Fibroblast of lung (primary cell): ENCODE results near the gene PKP3. TPM values are rescaled to one million over a fixed set of nuclear protein-coding genes. Genes with fewer than 3 reads are reported as not detected.

Source experiments
- DNase-seq, 2 donors: peaks; one replicate each; pipeline versions ENCODE4 v3.0.0 to v3.0.0-alpha.2; 2010; ENCODE audit warnings: low read depth in 2 of 2
- H2AFZ ChIP-seq: 2 replicates; pipeline ENCODE4 v1.5.1; 2012; ENCODE audit warnings: low read length, control low read depth, inconsistent platforms
- H3K27ac ChIP-seq: 2 replicates; pipeline ENCODE4 v1.5.1; 2011; ENCODE audit warnings: low read length, control low read depth; ENCODE audit not compliant: insufficient read depth
- H3K27me3 ChIP-seq: 2 replicates; pipeline ENCODE4 v1.5.1; 2011; ENCODE audit warnings: mild to moderate bottlenecking, low read length; ENCODE audit not compliant: control insufficient read depth, insufficient read depth
- H3K36me3 ChIP-seq: 2 replicates; pipeline ENCODE4 v1.5.1; 2011; ENCODE audit warnings: low read length; ENCODE audit not compliant: control insufficient read depth, insufficient read depth
- H3K4me1 ChIP-seq: 2 replicates; pipeline ENCODE4 v1.5.1; 2011; ENCODE audit warnings: low read length; ENCODE audit not compliant: control insufficient read depth, insufficient read depth; ENCODE audit errors: extremely low read depth
- H3K4me2 ChIP-seq: 2 replicates; pipeline ENCODE4 v1.5.1; 2011; ENCODE audit warnings: low read length, control low read depth; ENCODE audit not compliant: insufficient read depth; ENCODE audit errors: extremely low read depth
- H3K4me3 ChIP-seq, 4 experiments: fragments of 200-600 bp in 1 of 4; sonication (generic) in 1 of 4; replicated peaks in 1 of 4; 2 replicates each; pipeline ENCODE4 v1.5.1; 2011 to 2016; ENCODE audit warnings: low read length in 4 of 4, low read depth in 3 of 4, mild to moderate bottlenecking in 3 of 4, control low read depth in 2 of 4, inconsistent platforms in 1 of 4, mixed read lengths in 1 of 4; ENCODE audit not compliant: insufficient read depth in 1 of 4; ENCODE audit errors: control extremely low read depth in 1 of 4
- H3K79me2 ChIP-seq: 2 replicates; pipeline ENCODE4 v1.5.1; 2012; ENCODE audit warnings: mild to moderate bottlenecking, low read length, inconsistent platforms; ENCODE audit not compliant: control insufficient read depth, insufficient read depth
- H3K9ac ChIP-seq: 2 replicates; pipeline ENCODE4 v1.5.1; 2011; ENCODE audit warnings: mild to moderate bottlenecking, low read length, control low read depth; ENCODE audit not compliant: insufficient read depth
- H3K9me3 ChIP-seq: 2 replicates; pipeline ENCODE4 v1.5.1; 2012; ENCODE audit warnings: low read depth, low read length; ENCODE audit not compliant: control insufficient read depth, insufficient read depth
- H4K20me1 ChIP-seq: 2 replicates; pipeline ENCODE4 v1.5.1; 2011; ENCODE audit warnings: low read length; ENCODE audit not compliant: control insufficient read depth, insufficient read depth; ENCODE audit errors: extremely low read depth
- EZH2 ChIP-seq: IDR thresholded peaks from 2 replicates; pipeline ENCODE4 v1.5.1; 2012; ENCODE audit warnings: low read length, control low read depth, mild to moderate bottlenecking; ENCODE audit errors: missing control alignments
- polyA plus RNA-seq, 2 donors: library from polyadenylated mRNA; depleted of rRNA in 1 of 2; stranded (reverse) in 1 of 2; unstranded in 1 of 2; fragments of >200 nt; gene quantifications; 2 replicates each; pipeline ENCODE4 v1.2.1, GENCODE V29; 2011 to 2012; ENCODE audit warnings: missing spikeins in 1 of 2
- total RNA-seq: library from RNA; depleted of rRNA; stranded (reverse); fragments of >200 nt; gene quantifications from 2 replicates; pipeline ENCODE4 v1.2.1, GENCODE V29; 2014
- TF ChIP-seq, protein P1 (sequence below), 2 donors: IDR thresholded peaks in 1 of 2; conservative IDR thresholded peaks in 1 of 2; 1 replicate in 1 of 2; 2 replicates in 1 of 2; pipeline ENCODE4 v1.5.1; 2011 to 2012; ENCODE audit warnings: low read length in 2 of 2, control low read depth in 1 of 2, inconsistent platforms in 1 of 2, low read depth in 1 of 2, mild to moderate bottlenecking in 1 of 2

Gene PKP3
- total and polyA plus RNA-seq, 2 donors (not counting 1 experiment from before 2014, with no cell fraction given), result 0.17 to 0.83 TPM

DNA sequence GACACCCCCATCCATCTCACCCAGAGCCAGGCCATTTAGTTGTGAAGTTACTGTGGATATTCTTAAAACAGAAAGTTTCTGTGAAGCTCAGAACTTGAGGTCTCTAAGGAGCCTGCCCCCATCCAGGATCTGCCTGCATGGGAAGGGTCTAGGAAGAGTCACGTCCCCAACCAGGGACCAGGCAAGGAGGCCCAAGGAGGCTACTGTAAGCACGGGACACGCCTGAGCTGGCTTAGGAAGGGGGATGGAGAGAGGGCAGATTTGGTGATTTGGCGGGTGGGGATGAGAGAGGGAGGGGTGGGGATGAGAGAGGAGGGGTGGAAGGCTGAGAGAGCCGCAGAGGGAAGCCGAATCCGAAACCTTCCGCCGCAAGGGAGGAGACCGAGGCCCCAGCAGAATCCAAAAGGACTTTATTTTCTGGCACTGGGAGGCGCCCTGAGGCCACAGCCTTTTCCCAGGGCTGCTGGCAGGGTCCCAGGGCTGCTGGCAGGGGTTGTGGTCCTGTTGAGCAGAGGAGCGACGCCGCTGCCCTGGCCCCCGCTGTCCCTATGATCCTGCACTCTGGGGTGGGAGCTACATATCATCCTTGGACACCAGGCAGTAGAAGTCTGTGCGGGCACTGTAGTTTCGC lies 11.4 kb downstream of the PKP3 start:
- no peaks in the 10 kb centered on the region for H3K79me2 ChIP-seq
- no peaks in the 10 kb centered on the region for H3K9me3 ChIP-seq
- no peaks in the 10 kb centered on the region for H4K20me1 ChIP-seq
- H3K4me2 ChIP-seq, result no peak overlapping the region
- H3K27ac ChIP-seq, result no peak overlapping the region
- H3K27me3 ChIP-seq, result no peaks in the 10 kb centered on the region
- no peak overlapping the region for H3K9ac ChIP-seq
- no peaks in the 10 kb centered on the region for H3K4me1 ChIP-seq
- TF ChIP-seq, protein P1, sequence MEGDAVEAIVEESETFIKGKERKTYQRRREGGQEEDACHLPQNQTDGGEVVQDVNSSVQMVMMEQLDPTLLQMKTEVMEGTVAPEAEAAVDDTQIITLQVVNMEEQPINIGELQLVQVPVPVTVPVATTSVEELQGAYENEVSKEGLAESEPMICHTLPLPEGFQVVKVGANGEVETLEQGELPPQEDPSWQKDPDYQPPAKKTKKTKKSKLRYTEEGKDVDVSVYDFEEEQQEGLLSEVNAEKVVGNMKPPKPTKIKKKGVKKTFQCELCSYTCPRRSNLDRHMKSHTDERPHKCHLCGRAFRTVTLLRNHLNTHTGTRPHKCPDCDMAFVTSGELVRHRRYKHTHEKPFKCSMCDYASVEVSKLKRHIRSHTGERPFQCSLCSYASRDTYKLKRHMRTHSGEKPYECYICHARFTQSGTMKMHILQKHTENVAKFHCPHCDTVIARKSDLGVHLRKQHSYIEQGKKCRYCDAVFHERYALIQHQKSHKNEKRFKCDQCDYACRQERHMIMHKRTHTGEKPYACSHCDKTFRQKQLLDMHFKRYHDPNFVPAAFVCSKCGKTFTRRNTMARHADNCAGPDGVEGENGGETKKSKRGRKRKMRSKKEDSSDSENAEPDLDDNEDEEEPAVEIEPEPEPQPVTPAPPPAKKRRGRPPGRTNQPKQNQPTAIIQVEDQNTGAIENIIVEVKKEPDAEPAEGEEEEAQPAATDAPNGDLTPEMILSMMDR (conservative IDR thresholded peaks at IDR 0.05 in 1 of 2, IDR thresholded peaks at IDR 0.05 in 1 of 2; ENCODE audit: low read depth in 1 of 2, low read length in 2 of 2), result peak in 1 of 2 donors; percentile 3
- no peak for TF ChIP-seq EZH2
- H2AFZ ChIP-seq, result no peak overlapping the region
- H3K36me3 ChIP-seq, result no peaks in the 10 kb centered on the region
- peak overlapping the region in 1 of 4 experiments; percentile 67 for H3K4me3 ChIP-seq
- DNase-seq, result peak in 1 of 2 donors; percentile 29

DNA sequence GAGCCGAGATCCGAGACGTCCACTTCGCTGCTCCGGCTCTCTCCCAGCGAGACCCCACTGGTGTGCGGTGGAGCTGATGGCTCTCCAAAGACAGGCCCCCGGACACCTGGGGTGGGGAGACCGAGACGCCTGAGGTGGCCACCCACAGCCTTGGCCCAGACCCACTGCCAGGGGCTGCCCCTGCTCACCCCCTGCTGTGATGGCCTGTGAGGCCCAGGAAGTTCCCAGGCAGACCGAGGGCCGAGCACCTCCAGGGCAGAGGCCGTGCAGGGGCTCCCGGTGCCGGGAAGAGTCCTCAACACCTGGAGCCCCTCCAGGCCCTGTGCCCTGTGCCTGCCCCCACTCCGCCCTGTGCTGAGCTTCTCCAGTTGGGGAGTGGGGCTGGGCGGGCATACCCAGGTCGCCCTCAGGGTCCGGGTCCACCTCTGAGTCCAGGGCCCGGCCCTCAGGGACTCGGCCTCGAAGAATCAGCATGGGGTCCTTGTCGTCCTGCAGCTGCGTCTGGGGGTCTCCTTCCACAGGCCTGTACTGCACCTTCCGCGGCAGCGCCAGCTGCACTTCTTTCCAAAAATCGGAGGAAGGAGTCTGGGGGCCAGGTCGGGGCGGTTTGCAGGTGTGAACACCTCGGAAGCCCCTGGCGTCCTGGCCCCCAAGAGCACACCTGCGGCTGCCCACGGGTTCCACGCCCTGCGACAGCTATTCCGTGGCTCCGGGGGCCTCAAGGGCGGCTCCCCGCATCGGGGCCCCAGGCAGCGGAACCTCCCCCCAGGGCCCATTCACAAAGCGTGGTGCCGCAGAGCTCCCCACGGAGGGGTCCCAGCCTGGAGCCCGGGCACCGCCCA lies 12.2 kb downstream of the PKP3 start:
- Histone ChIP-seq H3K4me3 (peak overlapping the region in 3 of 4 experiments; percentile 47 to 67 (median 52)), H3K27me3 (no peaks in the 10 kb centered on the region), H3K4me2 (peak overlapping the region; percentile 71), H3K4me1 (no peaks in the 10 kb centered on the region), H3K9me3 (no peaks in the 10 kb centered on the region), H3K79me2 (no peaks in the 10 kb centered on the region), H3K9ac (peak overlapping the region; percentile 63), H2AFZ (peak overlapping the region; percentile 53), H4K20me1 (no peaks in the 10 kb centered on the region), H3K27ac (no peak overlapping the region), H3K36me3 (no peaks in the 10 kb centered on the region)
- TF ChIP-seq, protein P1 (conservative IDR thresholded peaks at IDR 0.05 in 1 of 2, IDR thresholded peaks at IDR 0.05 in 1 of 2; ENCODE audit: low read depth in 1 of 2, low read length in 2 of 2), result no peak
- TF ChIP-seq EZH2, result no peak
- DNase-seq, result no peak
